IMR-90 (cell line): Measurements from ENCODE around the gene MFAP2. TPM values are rescaled to one million over a fixed set of nuclear protein-coding genes. Genes with fewer than 3 reads are reported as not detected.

Source experiments
- ATAC-seq: fragments of 200-7000 bp; cut with Tn5 transposase; 2 replicates; pipeline ENCODE4 v1.9.1; 2020; ENCODE audit warnings: low read depth, mild to moderate bottlenecking, moderate library complexity
- BruUV-seq: library from RNA; stranded (reverse); fragments of 400-500 nt; replicated peaks from 2 replicates; lab custom pipeline; 2021; lab: Mats Ljungman, UMichigan
- CTCF ChIA-PET: fragments of 300-600 bp; formaldehyde crosslinking; extraction: SDS; loops from one replicate; lab custom pipeline; 2021; ENCODE audit warnings: antibody characterized with exemption; lab: Yijun Ruan, JAX
- POLR2A ChIA-PET: fragments of 300-600 bp; sonication (Branson Sonifier 250); formaldehyde crosslinking; loops from one replicate; lab custom pipeline; 2022; ENCODE audit warnings: antibody characterized with exemption; ENCODE audit not compliant: unreplicated experiment; lab: Charles Lee
- DNase-seq: peaks from one replicate; pipeline ENCODE4 v3.0.0; 2013
- H2AFZ ChIP-seq: replicated peaks from 2 replicates; pipeline ENCODE3; 2013; ENCODE audit warnings: low read length, mild to moderate bottlenecking; ENCODE audit not compliant: poor library complexity
- H2AK5ac ChIP-seq: 2 replicates; pipeline ENCODE4 v1.6.1; 2013; ENCODE audit warnings: low read depth, low read length, inconsistent platforms
- H2AK9ac ChIP-seq: replicated peaks from 2 replicates; pipeline ENCODE3; 2013; ENCODE audit warnings: mild to moderate bottlenecking, low read depth, low read length, moderate library complexity; ENCODE audit not compliant: poor library complexity
- H2BK120ac ChIP-seq: 2 replicates; pipeline ENCODE4 v1.6.1; 2013; ENCODE audit warnings: low read depth, low read length, inconsistent platforms
- H2BK15ac ChIP-seq: 3 replicates; pipeline ENCODE4 v1.6.1; 2013; ENCODE audit warnings: low read depth, low read length, inconsistent platforms
- H2BK20ac ChIP-seq: 2 replicates; pipeline ENCODE4 v1.6.1; 2013; ENCODE audit warnings: low read depth, mild to moderate bottlenecking, inconsistent platforms, low read length, moderate library complexity
- H2BK5ac ChIP-seq: 2 replicates; pipeline ENCODE4 v1.6.1; 2013; ENCODE audit warnings: mild to moderate bottlenecking, low read depth, low read length, inconsistent platforms; ENCODE audit not compliant: poor library complexity, severe bottlenecking
- H3K14ac ChIP-seq: replicated peaks from 2 replicates; pipeline ENCODE4 v1.6.1; 2013; ENCODE audit warnings: low read depth, low read length, inconsistent platforms
- H3K18ac ChIP-seq: 2 replicates; pipeline ENCODE4 v1.6.1; 2013; ENCODE audit warnings: low read depth, low read length, control low read depth
- H3K23ac ChIP-seq: 2 replicates; pipeline ENCODE4 v1.6.1; 2013; ENCODE audit warnings: low read depth, low read length, inconsistent platforms
- H3K27ac ChIP-seq: 2 replicates; pipeline ENCODE4 v1.5.1; 2013; ENCODE audit warnings: mild to moderate bottlenecking, control low read depth, low read length; ENCODE audit not compliant: insufficient read depth
- H3K27me3 ChIP-seq: 2 replicates; pipeline ENCODE4 v1.6.1; 2013; ENCODE audit warnings: low read length; ENCODE audit not compliant: control insufficient read depth, insufficient read depth
- H3K36me3 ChIP-seq: 2 replicates; pipeline ENCODE4 v1.6.1; 2013; ENCODE audit warnings: low read length, mixed read lengths; ENCODE audit not compliant: control insufficient read depth, insufficient read depth
- H3K4ac ChIP-seq: 2 replicates; pipeline ENCODE4 v1.6.1; 2013; ENCODE audit warnings: low read depth, low read length, inconsistent platforms
- H3K4me1 ChIP-seq: 2 replicates; pipeline ENCODE4 v1.6.1; 2013; ENCODE audit warnings: low read length, mixed read lengths; ENCODE audit not compliant: control insufficient read depth, insufficient read depth
- H3K4me2 ChIP-seq: 2 replicates; pipeline ENCODE4 v1.6.1; 2013; ENCODE audit warnings: low read depth, mild to moderate bottlenecking, control low read depth, low read length, moderate library complexity
- H3K4me3 ChIP-seq: 2 replicates; pipeline ENCODE4 v1.5.1; 2013; ENCODE audit warnings: low read depth, mild to moderate bottlenecking, control low read depth, low read length, moderate library complexity; ENCODE audit not compliant: insufficient read depth
- H3K56ac ChIP-seq: 2 replicates; pipeline ENCODE4 v1.6.1; 2013; ENCODE audit warnings: low read length, inconsistent platforms; ENCODE audit not compliant: insufficient read depth; ENCODE audit errors: extremely low read depth
- H3K79me1 ChIP-seq, 2 experiments: 2 replicates each; pipeline ENCODE4 v1.6.1; 2013; ENCODE audit warnings: low read length in 2 of 2, inconsistent platforms in 1 of 2, low read depth in 1 of 2
- H3K9ac ChIP-seq: 2 replicates; pipeline ENCODE4 v1.6.1; 2013; ENCODE audit warnings: low read depth, low read length, control low read depth
- H3K9me1 ChIP-seq: 2 replicates; pipeline ENCODE4 v1.6.1; 2013; ENCODE audit warnings: low read length, inconsistent platforms; ENCODE audit not compliant: insufficient read depth
- H3K9me3 ChIP-seq: 2 replicates; pipeline ENCODE4 v1.6.1; 2013; ENCODE audit warnings: low read length; ENCODE audit not compliant: control insufficient read depth, insufficient read depth
- H4K20me1 ChIP-seq: 2 replicates; pipeline ENCODE4 v1.6.1; 2013; ENCODE audit warnings: low read length, inconsistent platforms; ENCODE audit not compliant: insufficient read depth
- H4K5ac ChIP-seq: 2 replicates; pipeline ENCODE4 v1.6.1; 2013; ENCODE audit warnings: mild to moderate bottlenecking, low read depth, low read length, control low read depth
- H4K8ac ChIP-seq, 2 experiments: 2 replicates each; pipeline ENCODE4 v1.6.1; 2013; ENCODE audit warnings: low read depth in 2 of 2, low read length in 2 of 2, control low read depth in 1 of 2, inconsistent platforms in 1 of 2
- H4K91ac ChIP-seq: 2 replicates; pipeline ENCODE4 v1.6.1; 2013; ENCODE audit warnings: low read depth, low read length, inconsistent platforms; ENCODE audit not compliant: insufficient read depth
- BHLHE40 ChIP-seq: fragments of 150-350 bp; IDR thresholded peaks from 2 replicates; pipeline ENCODE4 v1.6.1; 2016; ENCODE audit warnings: mild to moderate bottlenecking, low read depth, low read length
- CEBPB ChIP-seq: IDR thresholded peaks from 2 replicates; pipeline ENCODE4 v1.6.1; 2012; ENCODE audit warnings: low read depth, low read length, improper control_type of control experiment
- CHD1 ChIP-seq: IDR thresholded peaks from 2 replicates; pipeline ENCODE4 v1.6.1; 2012; ENCODE audit warnings: low read depth, low read length, improper control_type of control experiment
- FOS ChIP-seq: fragments of 150-350 bp; IDR thresholded peaks from 2 replicates; pipeline ENCODE4 v1.6.1; 2016; ENCODE audit warnings: low read depth, low read length
- MAFK ChIP-seq: IDR thresholded peaks from 2 replicates; pipeline ENCODE4 v1.6.1; 2012; ENCODE audit warnings: low read depth, low read length, improper control_type of control experiment
- MAZ ChIP-seq: IDR thresholded peaks from 2 replicates; pipeline ENCODE4 v1.6.1; 2012; ENCODE audit warnings: low read depth, mild to moderate bottlenecking, low read length, improper control_type of control experiment, moderate library complexity, borderline replicate concordance
- MXI1 ChIP-seq: IDR thresholded peaks from 2 replicates; pipeline ENCODE4 v1.6.1; 2012; ENCODE audit warnings: low read depth, mild to moderate bottlenecking, low read length, moderate library complexity, borderline replicate concordance
- NFE2L2 ChIP-seq: fragments of 150-350 bp; IDR thresholded peaks from 2 replicates; pipeline ENCODE4 v1.6.1; 2016; ENCODE audit warnings: low read depth, mild to moderate bottlenecking, low read length
- POLR2A ChIP-seq: IDR thresholded peaks from 2 replicates; pipeline ENCODE4 v1.6.1; 2012; ENCODE audit warnings: mild to moderate bottlenecking, low read depth, low read length
- RAD21 ChIP-seq: IDR thresholded peaks from 2 replicates; pipeline ENCODE4 v1.6.1; 2012; ENCODE audit warnings: low read length, improper control_type of control experiment
- RCOR1 ChIP-seq: IDR thresholded peaks from 2 replicates; pipeline ENCODE4 v1.6.1; 2012; ENCODE audit warnings: mild to moderate bottlenecking, low read length, improper control_type of control experiment; ENCODE audit not compliant: insufficient replicate concordance
- RFX5 ChIP-seq: IDR thresholded peaks from 2 replicates; pipeline ENCODE4 v1.8.0; 2012; ENCODE audit warnings: low read depth, mild to moderate bottlenecking, low read length, moderate library complexity
- SMC3 ChIP-seq: fragments of 150-350 bp; IDR thresholded peaks from 2 replicates; pipeline ENCODE4 v1.6.1; 2016; ENCODE audit warnings: low read depth, mild to moderate bottlenecking, antibody characterized with exemption, low read length, moderate library complexity
- WGBS, 2 experiments: methylation state at CpG; one replicate each; pipeline versions ENCODE4 v1.1.5 to v1.1.7; 2013; ENCODE audit warnings: missing lambda C conversion rate in 2 of 2; ENCODE audit not compliant: insufficient read length in 1 of 2; ENCODE audit errors: extremely low coverage in 2 of 2; 5-methylcytosine and 5-hydroxymethylcytosine counted together
- dilution Hi-C: fragments of 300-500 bp; cut with HindIII; formaldehyde crosslinking; loops from one replicate; pipeline ENCODE4 v1.14.3; 2018; ENCODE audit warnings: low sequenced_read_pairs; ENCODE audit not compliant: unreplicated experiment
- in situ Hi-C: fragments of 300-500 bp; cut with MboI; formaldehyde crosslinking; loops from 3 replicates; pipeline ENCODE4 v1.14.3; 2019; ENCODE audit warnings: low sequenced_read_pairs, inconsistent platforms, mixed read lengths
- intact Hi-C: fragments of 100-400 bp; cut with micrococcal nuclease; formaldehyde crosslinking; loops from 2 replicates; pipeline ENCODE4 v1.10.0; 2022
- polyA plus RNA-seq, 3 experiments: library from polyadenylated mRNA; depleted of rRNA; stranded (reverse); fragments of >200 nt; gene quantifications; 2 replicates each; pipeline ENCODE4 v1.2.3, GENCODE V29; 2012; ENCODE audit warnings: low replicate concordance in 1 of 3
- total RNA-seq: library from RNA; depleted of rRNA; stranded (reverse); fragments of >200 nt; gene quantifications from 2 replicates; pipeline ENCODE4 v1.2.3, GENCODE V29; 2012
- TF ChIP-seq, protein P1 (sequence below): fragments of 150-350 bp; IDR thresholded peaks from 2 replicates; pipeline ENCODE4 v1.6.1; 2017; ENCODE audit warnings: mild to moderate bottlenecking, antibody characterized with exemption, low read length, low read depth
- TF ChIP-seq, protein P2 (sequence below): fragments of 150-350 bp; IDR thresholded peaks from 2 replicates; pipeline ENCODE4 v1.6.1; 2016; ENCODE audit warnings: low read depth, mild to moderate bottlenecking, low read length, moderate library complexity, borderline replicate concordance
- TF ChIP-seq, protein P3 (sequence below): conservative IDR thresholded peaks from 2 replicates; pipeline ENCODE4 v1.5.1; 2012; ENCODE audit warnings: mild to moderate bottlenecking, low read depth, low read length, improper control_type of control experiment

Gene MFAP2
- total and polyA plus RNA-seq, 2 of the 4 experiments (the other 2 are of a cell fraction) = 3.9 to 13.9 TPM

DNA sequence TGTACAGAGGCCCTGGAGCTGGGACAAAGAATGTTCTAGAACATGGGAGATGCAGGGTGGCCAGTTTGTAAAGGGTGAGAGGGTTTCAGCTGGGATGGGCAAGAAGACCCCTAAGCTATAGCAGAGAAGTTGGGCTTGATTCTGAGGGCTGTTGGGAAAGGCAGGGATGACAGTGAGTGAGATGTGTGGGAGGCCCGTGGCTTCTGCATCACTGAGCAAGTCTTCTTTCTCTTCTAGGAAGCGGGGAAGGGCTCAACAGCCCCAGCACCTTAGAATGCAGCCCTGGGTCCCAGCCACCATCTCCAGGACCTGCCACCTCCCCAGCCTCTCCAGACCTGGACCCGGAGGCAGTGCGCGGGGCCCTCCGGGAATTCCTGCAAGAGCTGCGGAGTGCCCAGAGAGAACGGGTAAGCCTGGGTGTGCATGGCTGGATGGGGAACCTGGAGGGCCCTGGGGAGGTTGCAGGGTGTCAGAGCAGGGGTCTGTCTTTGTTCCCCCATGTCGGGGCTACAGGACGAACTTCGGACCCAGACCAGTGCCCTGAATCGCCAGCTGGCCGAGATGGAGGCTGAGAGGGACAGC is 14.8 kb downstream of the MFAP2 start:
- DNase-seq (no peak), ATAC-seq (no peak)
- Histone ChIP-seq H4K20me1 (peaks cover 12% of the 10 kb centered on the region), H3K27me3 (no peaks in the 10 kb centered on the region; the same call in 1 of the 2 replicates), H4K8ac (no peak overlapping the region), H3K18ac (no peak overlapping the region), H3K4ac (no peak overlapping the region), H3K9ac (no peak overlapping the region), H3K14ac (no peak overlapping the region), H4K91ac (no peak overlapping the region), H3K79me1 (0 out of 4 replicates have a peak, but pooled peaks cover 0 to under 1% of the 10 kb centered on the region in 2 experiments), H3K4me1 (peaks cover 7% of the 10 kb centered on the region), H4K5ac (no peak overlapping the region), H2AK5ac (no peak overlapping the region), H2AFZ (no peak overlapping the region), H2BK5ac (no peak overlapping the region), H3K4me3 (no peak overlapping the region), H3K23ac (no peak overlapping the region), H2AK9ac (peak overlapping the region; percentile 28), H3K36me3 (peaks cover 11% of the 10 kb centered on the region; the same call in 1 of the 2 replicates), H3K9me1 (0 out of 2 replicates have a peak, but pooled peaks cover under 1% of the 10 kb centered on the region), H3K27ac (no peak overlapping the region), H2BK15ac (no peak overlapping the region), H3K56ac (no peak overlapping the region), H2BK120ac (no peak overlapping the region), H3K9me3 (no peaks in the 10 kb centered on the region), H2BK20ac (no peak overlapping the region), H3K4me2 (no peak overlapping the region)
- BruUV-seq = no TSS peak
- in situ Hi-C loops (no loop called here), dilution Hi-C loops (no loop called here), intact Hi-C loops (no loop called here)
- POLR2A ChIA-PET = no interaction called here
- CTCF ChIA-PET = interaction anchor here (0.6 kb wide), 1 partner anchor 14 kb away, joined by 4 read pairs; no protein-coding TSS in a partner anchor
- TF ChIP-seq, protein P1, sequence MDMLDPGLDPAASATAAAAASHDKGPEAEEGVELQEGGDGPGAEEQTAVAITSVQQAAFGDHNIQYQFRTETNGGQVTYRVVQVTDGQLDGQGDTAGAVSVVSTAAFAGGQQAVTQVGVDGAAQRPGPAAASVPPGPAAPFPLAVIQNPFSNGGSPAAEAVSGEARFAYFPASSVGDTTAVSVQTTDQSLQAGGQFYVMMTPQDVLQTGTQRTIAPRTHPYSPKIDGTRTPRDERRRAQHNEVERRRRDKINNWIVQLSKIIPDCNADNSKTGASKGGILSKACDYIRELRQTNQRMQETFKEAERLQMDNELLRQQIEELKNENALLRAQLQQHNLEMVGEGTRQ = no peak
- TF ChIP-seq BHLHE40 (no peak), SMC3 (no peak), CEBPB (no peak), RAD21 (no peak), CHD1 (no peak), FOS (no peak), RFX5 (no peak), NFE2L2 (no peak), RCOR1 (no peak), MAZ (no peak), POLR2A (no peak), MXI1 (no peak), MAFK (no peak)
- TF ChIP-seq, protein P2, sequence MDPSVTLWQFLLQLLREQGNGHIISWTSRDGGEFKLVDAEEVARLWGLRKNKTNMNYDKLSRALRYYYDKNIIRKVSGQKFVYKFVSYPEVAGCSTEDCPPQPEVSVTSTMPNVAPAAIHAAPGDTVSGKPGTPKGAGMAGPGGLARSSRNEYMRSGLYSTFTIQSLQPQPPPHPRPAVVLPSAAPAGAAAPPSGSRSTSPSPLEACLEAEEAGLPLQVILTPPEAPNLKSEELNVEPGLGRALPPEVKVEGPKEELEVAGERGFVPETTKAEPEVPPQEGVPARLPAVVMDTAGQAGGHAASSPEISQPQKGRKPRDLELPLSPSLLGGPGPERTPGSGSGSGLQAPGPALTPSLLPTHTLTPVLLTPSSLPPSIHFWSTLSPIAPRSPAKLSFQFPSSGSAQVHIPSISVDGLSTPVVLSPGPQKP = no peak
- TF ChIP-seq, protein P3, sequence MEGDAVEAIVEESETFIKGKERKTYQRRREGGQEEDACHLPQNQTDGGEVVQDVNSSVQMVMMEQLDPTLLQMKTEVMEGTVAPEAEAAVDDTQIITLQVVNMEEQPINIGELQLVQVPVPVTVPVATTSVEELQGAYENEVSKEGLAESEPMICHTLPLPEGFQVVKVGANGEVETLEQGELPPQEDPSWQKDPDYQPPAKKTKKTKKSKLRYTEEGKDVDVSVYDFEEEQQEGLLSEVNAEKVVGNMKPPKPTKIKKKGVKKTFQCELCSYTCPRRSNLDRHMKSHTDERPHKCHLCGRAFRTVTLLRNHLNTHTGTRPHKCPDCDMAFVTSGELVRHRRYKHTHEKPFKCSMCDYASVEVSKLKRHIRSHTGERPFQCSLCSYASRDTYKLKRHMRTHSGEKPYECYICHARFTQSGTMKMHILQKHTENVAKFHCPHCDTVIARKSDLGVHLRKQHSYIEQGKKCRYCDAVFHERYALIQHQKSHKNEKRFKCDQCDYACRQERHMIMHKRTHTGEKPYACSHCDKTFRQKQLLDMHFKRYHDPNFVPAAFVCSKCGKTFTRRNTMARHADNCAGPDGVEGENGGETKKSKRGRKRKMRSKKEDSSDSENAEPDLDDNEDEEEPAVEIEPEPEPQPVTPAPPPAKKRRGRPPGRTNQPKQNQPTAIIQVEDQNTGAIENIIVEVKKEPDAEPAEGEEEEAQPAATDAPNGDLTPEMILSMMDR = no peak
- WGBS, 2 experiments = 100% methylated on average over 4 of the region's 13 CpGs; no CpG with 5 or more reads in 1 of the 2 experiments
